ENCODE data around the gene THRB.

DNA sequence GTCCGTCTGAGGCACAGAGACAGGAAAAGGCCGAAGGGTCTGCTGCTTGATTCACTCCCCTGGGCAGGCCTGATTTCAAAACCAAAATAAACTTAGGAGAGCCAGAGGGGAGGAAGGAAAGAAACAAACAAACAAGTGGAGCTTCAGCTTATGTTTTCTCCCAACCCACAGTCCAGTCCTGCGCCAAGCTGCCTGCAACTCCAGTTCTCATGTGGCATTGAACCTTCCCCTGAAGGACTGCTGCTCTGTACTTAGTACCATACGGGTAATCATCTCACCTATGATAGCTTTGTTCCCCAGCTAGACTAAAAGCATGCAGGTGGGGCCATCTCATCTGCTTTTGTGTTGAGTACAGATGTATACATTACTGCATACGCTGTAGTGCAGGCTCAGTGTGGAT lies 236.4 kb downstream of the THRB start:
- TF ChIP-seq, protein P1, sequence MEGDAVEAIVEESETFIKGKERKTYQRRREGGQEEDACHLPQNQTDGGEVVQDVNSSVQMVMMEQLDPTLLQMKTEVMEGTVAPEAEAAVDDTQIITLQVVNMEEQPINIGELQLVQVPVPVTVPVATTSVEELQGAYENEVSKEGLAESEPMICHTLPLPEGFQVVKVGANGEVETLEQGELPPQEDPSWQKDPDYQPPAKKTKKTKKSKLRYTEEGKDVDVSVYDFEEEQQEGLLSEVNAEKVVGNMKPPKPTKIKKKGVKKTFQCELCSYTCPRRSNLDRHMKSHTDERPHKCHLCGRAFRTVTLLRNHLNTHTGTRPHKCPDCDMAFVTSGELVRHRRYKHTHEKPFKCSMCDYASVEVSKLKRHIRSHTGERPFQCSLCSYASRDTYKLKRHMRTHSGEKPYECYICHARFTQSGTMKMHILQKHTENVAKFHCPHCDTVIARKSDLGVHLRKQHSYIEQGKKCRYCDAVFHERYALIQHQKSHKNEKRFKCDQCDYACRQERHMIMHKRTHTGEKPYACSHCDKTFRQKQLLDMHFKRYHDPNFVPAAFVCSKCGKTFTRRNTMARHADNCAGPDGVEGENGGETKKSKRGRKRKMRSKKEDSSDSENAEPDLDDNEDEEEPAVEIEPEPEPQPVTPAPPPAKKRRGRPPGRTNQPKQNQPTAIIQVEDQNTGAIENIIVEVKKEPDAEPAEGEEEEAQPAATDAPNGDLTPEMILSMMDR (IDR thresholded peaks at IDR 0.05 in 8 of 11, conservative IDR thresholded peaks at IDR 0.05 in 3 of 11), result no peak
- TF ChIP-seq POLR2AphosphoS5 (IDR thresholded peaks at IDR 0.05), result no peak
